ENCODE data around the gene ODF4.
A peak's percentile ranks its signal among the peaks of the same experiment; 100 is the strongest.
"Not testable (repeated sequence)": the region's sequence is repeated elsewhere in the genome, so short reads cannot be mapped to it uniquely, and the experiment has no call there.

ODF4 gene

DNA sequence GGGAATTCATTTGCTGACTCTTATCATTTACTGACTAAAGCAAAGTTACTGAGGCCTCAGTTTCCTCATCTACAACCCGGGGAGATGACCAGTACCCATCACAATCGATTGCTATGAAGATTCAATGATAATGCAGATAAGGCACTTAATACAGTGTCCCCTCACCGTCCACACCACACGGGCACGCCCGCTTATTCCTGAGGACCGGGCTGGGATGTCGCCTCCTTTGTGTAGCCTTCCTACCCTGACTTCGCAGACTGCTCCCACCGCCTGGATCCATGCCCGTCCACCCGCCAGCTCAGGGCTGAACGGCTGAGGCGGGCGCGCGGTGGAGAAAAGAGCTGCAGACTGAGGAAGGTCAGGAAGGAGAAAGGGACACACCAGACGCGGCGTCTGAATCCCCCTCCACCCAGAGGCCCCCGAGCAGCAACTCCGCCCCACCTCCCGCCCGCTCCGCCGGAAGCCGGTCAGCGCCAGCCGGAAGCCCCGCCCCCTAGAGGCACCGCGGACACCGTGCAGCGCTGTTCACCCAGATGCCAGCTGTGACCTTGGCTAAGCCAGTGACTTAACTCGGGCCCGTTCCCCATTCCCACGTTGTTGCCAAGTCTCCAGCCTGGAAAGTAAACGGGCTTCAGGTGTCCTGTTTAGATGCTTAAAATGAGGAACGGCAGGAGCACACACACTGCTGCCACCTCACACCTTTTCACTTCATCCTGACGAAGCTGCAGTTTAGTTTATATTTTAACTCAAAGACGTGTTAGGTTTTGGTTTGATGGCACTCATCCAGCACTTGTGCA lies 36.8 kb downstream of the ODF4 start, which contains the start of gene KRABD2:
Gene KRABD2 (minus strand): TSS at position 434 of the 797 bp plus-strand sequence.
- peak within 1 kb of the TSS; percentile 71 for H3K4me3 ChIP-seq (ENCODE audit: low read depth, low read length)
- TF ChIP-seq CTCF (IDR thresholded peaks at IDR 0.05; ENCODE audit: low read depth, low read length, missing control alignments): peak; percentile 79
- DNase-seq (ENCODE audit: low read depth): peak; percentile 64

DNA sequence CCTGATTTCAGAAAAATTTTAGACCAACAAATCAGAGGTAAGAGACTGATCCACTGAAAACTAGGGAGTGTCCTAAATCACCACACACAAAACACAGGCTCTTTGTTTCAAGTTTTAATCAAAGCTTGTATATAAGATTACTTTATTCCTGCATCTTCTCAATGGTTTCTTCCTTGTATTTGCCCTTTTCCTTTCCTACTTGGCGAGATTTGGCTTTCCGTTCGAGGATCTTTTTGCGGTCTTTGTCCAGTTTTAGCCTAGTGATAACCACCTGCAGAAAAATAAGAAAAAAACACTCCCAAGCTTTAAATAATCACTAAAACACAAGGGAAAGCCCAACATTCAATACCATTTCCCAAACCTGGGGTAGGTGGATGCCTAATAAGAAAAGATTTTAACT lies 37.8 kb downstream of the ODF4 start:
- H3K4me3 ChIP-seq (ENCODE audit: low read depth, low read length): no peak overlapping the region
- DNase-seq (ENCODE audit: low read depth): no peak
- TF ChIP-seq CTCF (IDR thresholded peaks at IDR 0.05; ENCODE audit: low read depth, low read length, missing control alignments): no peak

DNA sequence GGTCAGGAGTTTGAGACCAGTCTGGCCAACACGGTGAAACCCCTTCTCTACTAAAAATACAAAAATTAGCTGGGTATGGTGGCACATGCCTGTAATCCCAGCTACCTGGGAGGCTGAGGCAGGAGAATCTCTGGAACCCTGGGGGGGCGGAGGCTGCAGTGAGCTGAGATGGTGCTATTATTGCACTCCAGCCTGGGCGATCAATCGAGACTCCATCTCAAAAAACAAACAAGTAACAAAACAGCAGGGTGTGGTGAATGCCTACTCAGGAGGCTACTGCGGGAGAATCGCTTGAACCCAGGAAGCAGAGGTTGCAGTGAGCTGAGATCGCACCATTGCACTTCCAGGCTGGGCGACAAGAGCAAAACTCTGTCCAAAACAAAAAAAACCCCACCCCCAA lies 38.5 kb downstream of the ODF4 start:
- not testable (repeated sequence) for H3K4me3 ChIP-seq (ENCODE audit: low read depth, low read length); DNase-seq (ENCODE audit: low read depth)

DNA sequence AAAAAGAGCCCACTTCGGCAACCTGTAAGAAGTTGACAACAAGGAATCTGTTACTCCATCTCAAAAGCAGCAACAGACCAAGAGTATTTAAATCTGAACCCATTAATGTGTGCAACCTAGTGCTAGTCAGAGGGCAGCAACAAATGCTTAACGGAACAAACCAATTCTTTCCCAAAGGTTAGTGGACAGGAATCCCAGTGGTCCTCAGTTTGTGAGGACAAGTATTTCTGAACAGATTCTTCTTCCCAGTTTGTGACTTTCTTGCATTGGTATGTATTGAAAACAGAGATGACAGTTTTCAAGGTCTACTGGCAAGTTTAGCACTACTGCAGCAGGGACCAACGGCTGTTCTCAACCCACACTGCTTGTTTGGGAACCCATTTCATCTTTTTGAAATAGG lies 40.4 kb downstream of the ODF4 start:
- TF ChIP-seq CTCF (IDR thresholded peaks at IDR 0.05; ENCODE audit: low read depth, low read length, missing control alignments): no peak
- no peak for DNase-seq (ENCODE audit: low read depth)
- H3K4me3 ChIP-seq (ENCODE audit: low read depth, low read length): no peak overlapping the region; the same call in 1 of the 2 replicates

- H3K4me3 ChIP-seq (ENCODE audit: low read depth, low read length): peak overlapping the region; percentile 70
- DNase-seq (ENCODE audit: low read depth): no peak
- TF ChIP-seq CTCF (IDR thresholded peaks at IDR 0.05; ENCODE audit: low read depth, low read length, missing control alignments): no peak
Measured at GRCh38 chr17:8382052-8382879, 42.6 kb downstream of the ODF4 start.

DNA sequence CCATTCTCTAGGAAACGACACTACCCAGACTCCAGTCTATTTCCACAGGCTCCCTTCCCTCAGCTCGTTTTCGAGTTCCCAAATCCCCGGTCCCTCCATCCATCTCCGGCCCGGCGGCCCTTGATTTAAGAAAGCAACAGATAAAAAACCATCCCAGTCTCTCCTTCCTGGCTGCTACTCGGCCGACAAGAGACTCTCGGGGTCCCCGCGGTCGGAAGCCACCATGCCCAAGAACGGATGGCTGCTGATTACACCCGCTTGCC lies 43.2 kb downstream of the ODF4 start:
- no peak for DNase-seq (ENCODE audit: low read depth)
- TF ChIP-seq CTCF (IDR thresholded peaks at IDR 0.05; ENCODE audit: low read depth, low read length, missing control alignments): no peak
- peak overlapping the region; percentile 70 for H3K4me3 ChIP-seq (ENCODE audit: low read depth, low read length)

DNA sequence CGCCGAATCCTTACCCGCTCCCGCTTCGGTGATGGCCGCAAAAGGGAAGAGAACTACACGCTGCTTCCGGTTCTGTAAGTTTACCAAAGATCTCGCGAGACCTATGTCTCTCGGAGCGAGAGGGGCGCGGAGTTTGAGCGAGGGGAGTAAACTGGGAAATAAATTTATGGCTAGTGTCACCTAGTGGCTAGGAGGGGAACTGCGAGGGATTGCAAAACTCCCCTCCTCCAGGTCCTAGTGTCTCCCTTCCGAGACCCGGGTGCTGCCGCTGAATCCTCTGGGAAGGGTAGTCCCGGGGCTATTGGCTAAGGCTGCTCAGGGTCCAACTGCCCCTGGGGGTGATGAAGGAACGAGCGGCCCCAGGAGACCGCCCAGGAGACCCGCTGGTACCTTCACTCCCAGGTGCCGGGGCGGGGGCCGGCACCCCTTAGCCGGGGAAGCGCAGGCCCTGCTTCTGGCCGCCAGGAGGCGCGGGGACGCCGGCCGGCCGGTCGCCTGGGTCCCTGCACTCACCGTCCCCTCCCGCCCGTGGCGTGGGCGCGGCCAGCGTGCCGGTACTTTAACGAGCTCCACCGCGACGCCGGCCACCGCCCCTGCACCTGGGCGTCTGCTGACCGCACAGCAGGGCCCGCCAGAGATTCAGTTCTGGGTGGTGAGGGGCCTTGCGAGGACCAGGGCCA lies 43.6 kb downstream of the ODF4 start, which contains the start of gene RPL26:
Gene RPL26 (minus strand): TSS at position 51 of the 680 bp plus-strand sequence. CDS start 883 bp downstream, outside the sequence.
- DNase-seq (ENCODE audit: low read depth): peak; percentile 96
- peak within 1 kb of the TSS; percentile 70 for H3K4me3 ChIP-seq (ENCODE audit: low read depth, low read length)
- peak; percentile 85 for TF ChIP-seq CTCF (IDR thresholded peaks at IDR 0.05; ENCODE audit: low read depth, low read length, missing control alignments)
